B cell (primary cell): ENCODE data around the gene SLC35E2B. TPM values are rescaled to one million over a fixed set of nuclear protein-coding genes. Genes with fewer than 3 reads are reported as not detected.

Experiments
- ATAC-seq: fragments of 200-7000 bp; cut with Tn5 transposase; one replicate; pipeline ENCODE4 v1.10.0; 2021; ENCODE audit warnings: low read depth, mild to moderate bottlenecking, moderate number of reproducible peaks, moderate library complexity
- CTCF ChIA-PET: fragments of 350-600 bp; sonication (Branson Sonifier 250); formaldehyde crosslinking; loops from one replicate; lab custom pipeline; 2021; ENCODE audit warnings: antibody characterized with exemption, inconsistent platforms; lab: Charles Lee
- POLR2A ChIA-PET: fragments of 350-600 bp; sonication (Branson Sonifier 250); formaldehyde crosslinking; loops from one replicate; lab custom pipeline; 2021; ENCODE audit warnings: antibody characterized with exemption; lab: Charles Lee
- DNase-seq: peaks from one replicate; pipeline ENCODE4 v3.0.0; 2013
- H2AFZ ChIP-seq: 2 replicates; pipeline ENCODE4 v1.6.1; 2012; ENCODE audit warnings: mild to moderate bottlenecking, low read depth, low read length; ENCODE audit not compliant: insufficient read depth, poor library complexity, severe bottlenecking
- H3K27ac ChIP-seq, 2 donors: 1 replicate in 1 of 2; 2 replicates in 1 of 2; pipeline ENCODE4 v1.5.1; 2012 to 2013; ENCODE audit warnings: low read length in 2 of 2, mild to moderate bottlenecking in 2 of 2, moderate library complexity in 1 of 2
- H3K27me3 ChIP-seq, 4 experiments: fragments of 200-600 bp in 1 of 4; sonication (generic) in 1 of 4; replicated peaks in 1 of 4; 1 replicate in 2 of 4; 2 replicates in 2 of 4; pipeline versions ENCODE4 v1.6.1 to v1.7.0; 2013 to 2016; ENCODE audit warnings: low read length in 3 of 4, mild to moderate bottlenecking in 2 of 4, mixed read lengths in 1 of 4, moderate library complexity in 1 of 4; ENCODE audit not compliant: insufficient read depth in 4 of 4, control insufficient read depth in 3 of 4; ENCODE audit errors: control extremely low read depth in 1 of 4
- H3K36me3 ChIP-seq, 2 experiments: replicated peaks in 1 of 2; 1 replicate in 1 of 2; 2 replicates in 1 of 2; pipeline versions ENCODE4 v1.6.1 to v1.7.1; 2013; ENCODE audit warnings: low read length in 1 of 2; ENCODE audit not compliant: insufficient read depth in 2 of 2, control insufficient read depth in 1 of 2; ENCODE audit errors: control extremely low read depth in 1 of 2, extremely low read depth in 1 of 2
- H3K4me1 ChIP-seq, 2 donors: fragments of 200-600 bp in 1 of 2; sonication (generic) in 1 of 2; 1 replicate in 1 of 2; 2 replicates in 1 of 2; pipeline versions ENCODE4 v1.5.1 to v1.6.1; 2013 to 2017; ENCODE audit warnings: low read length in 2 of 2; ENCODE audit not compliant: control insufficient read depth in 2 of 2, insufficient read depth in 2 of 2
- H3K4me2 ChIP-seq: replicated peaks from 2 replicates; pipeline ENCODE3; 2012; ENCODE audit warnings: mild to moderate bottlenecking, low read depth, low read length; ENCODE audit not compliant: poor library complexity, severe bottlenecking
- H3K4me3 ChIP-seq, 5 experiments: fragments of 200-600 bp in 1 of 5; sonication (generic) in 1 of 5; 1 replicate in 3 of 5; 2 replicates in 2 of 5; pipeline versions ENCODE4 v1.5.1 to v1.7.0; 2011 to 2016; ENCODE audit warnings: low read length in 4 of 5, mild to moderate bottlenecking in 4 of 5, low read depth in 2 of 5, control low read depth in 1 of 5, moderate library complexity in 1 of 5; ENCODE audit not compliant: insufficient read depth in 1 of 5; ENCODE audit errors: control extremely low read depth in 1 of 5, extremely low read depth in 1 of 5
- H3K79me2 ChIP-seq: fragments of 200-600 bp; sonication (generic); one replicate; pipeline ENCODE4 v1.6.0; 2016; ENCODE audit warnings: low read length; ENCODE audit not compliant: control insufficient read depth, insufficient read depth
- H3K9ac ChIP-seq: fragments of 200-600 bp; sonication (generic); 2 replicates; pipeline ENCODE4 v1.6.1; 2017; ENCODE audit warnings: mild to moderate bottlenecking, low read length, moderate library complexity
- H3K9me3 ChIP-seq, 3 donors: one replicate each; pipeline versions ENCODE4 v1.6.1 to v1.7.1; 2013; ENCODE audit warnings: low read length in 2 of 3; ENCODE audit not compliant: control insufficient read depth in 2 of 3, insufficient read depth in 1 of 3; ENCODE audit errors: control extremely low read depth in 1 of 3
- H4K20me1 ChIP-seq: 2 replicates; pipeline ENCODE4 v1.6.0; 2012; ENCODE audit warnings: mild to moderate bottlenecking, low read length; ENCODE audit not compliant: insufficient read depth, control insufficient read depth, poor library complexity, severe bottlenecking
- H3K27ac Mint-ChIP-seq: one replicate; pipeline ENCODE4 v1.8.0; 2021; ENCODE audit warnings: mixed read lengths
- H3K27me3 Mint-ChIP-seq: one replicate; pipeline ENCODE4 v1.8.0; 2021; ENCODE audit warnings: mixed read lengths
- H3K4me1 Mint-ChIP-seq: one replicate; pipeline ENCODE4 v1.8.0; 2021; ENCODE audit warnings: mixed read lengths
- H3K4me3 Mint-ChIP-seq: one replicate; pipeline ENCODE4 v1.8.0; 2021; ENCODE audit warnings: mixed read lengths
- H3K9me3 Mint-ChIP-seq: one replicate; pipeline ENCODE4 v1.8.0; 2022; ENCODE audit warnings: mixed read lengths; ENCODE audit not compliant: insufficient read depth
- EZH2 ChIP-seq: IDR thresholded peaks from 2 replicates; pipeline ENCODE4 v1.6.1; 2012; ENCODE audit warnings: borderline replicate concordance, low read depth, mild to moderate bottlenecking, moderate library complexity, low read length; ENCODE audit not compliant: insufficient read depth, poor library complexity, severe bottlenecking
- WGBS: methylation state at CpG from one replicate; pipeline ENCODE4 v1.1.5; 2013; ENCODE audit warnings: missing lambda C conversion rate; ENCODE audit not compliant: insufficient coverage; 5-methylcytosine and 5-hydroxymethylcytosine counted together
- intact Hi-C: fragments of 100-400 bp; cut with micrococcal nuclease; formaldehyde crosslinking; loops from one replicate; pipeline ENCODE4 v1.10.0; 2022
- polyA plus RNA-seq: library from polyadenylated mRNA; depleted of rRNA; stranded (reverse); fragments of >200 nt; gene quantifications from 2 replicates; pipeline ENCODE4 v1.2.3, GENCODE V29; 2012
- total RNA-seq, 2 donors: library from RNA; stranded (reverse); fragments of 120-200 nt in 1 of 2; gene quantifications; 1 replicate in 1 of 2; 2 replicates in 1 of 2; pipeline versions ENCODE4 v1.2.3 to v1.2.4, GENCODE V29; 2013 to 2022
- TF ChIP-seq, protein P1 (sequence below): fragments of 200-600 bp; IDR thresholded peaks from one replicate; pipeline ENCODE4 v1.8.0; 2022; ENCODE audit warnings: antibody characterized with exemption, mild to moderate bottlenecking

SLC35E2B gene
- total and polyA plus RNA-seq, 2 donors (not counting 1 experiment from before 2014, with no cell fraction given), result 64.4 to 107 TPM

DNA sequence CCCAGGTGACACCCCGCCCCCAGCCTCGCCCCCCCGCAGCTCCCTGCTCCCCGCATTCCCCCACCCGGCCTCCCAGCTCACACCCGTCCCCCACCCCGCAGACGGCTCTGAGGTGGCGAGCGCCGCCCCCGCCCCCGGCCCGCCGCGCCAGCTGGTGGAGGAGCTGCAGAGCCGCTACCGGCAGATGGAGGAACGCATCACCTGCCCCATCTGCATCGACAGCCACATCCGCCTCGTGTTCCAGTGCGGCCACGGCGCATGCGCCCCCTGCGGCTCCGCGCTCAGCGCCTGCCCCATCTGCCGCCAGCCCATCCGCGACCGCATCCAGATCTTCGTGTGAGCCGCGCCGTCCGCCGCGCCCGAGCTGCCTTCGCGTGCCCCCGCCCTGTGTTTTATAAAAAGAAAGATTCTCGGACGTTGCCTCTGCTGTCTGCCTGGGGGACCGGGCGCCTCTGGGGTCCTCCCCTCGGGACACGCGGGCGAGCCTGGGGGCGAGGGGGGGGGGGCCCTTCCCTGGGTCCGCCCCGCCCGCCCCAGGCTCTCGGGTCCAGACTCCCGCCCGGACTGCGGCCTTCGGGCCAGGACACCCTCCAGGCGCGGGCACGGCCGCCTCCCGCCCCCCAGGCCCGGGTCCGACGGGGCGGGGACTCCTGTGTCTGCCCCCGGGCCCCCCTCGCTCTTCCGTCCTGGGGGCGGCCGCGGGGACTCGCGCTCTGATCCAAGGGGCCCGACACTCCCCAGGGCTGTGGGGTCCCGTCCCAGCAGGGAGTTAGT, 62.2 kb downstream of the SLC35E2B start:
- no peaks in the 10 kb centered on the region for H3K36me3 ChIP-seq
- WGBS, result 4% methylated on average over 63 of the region's 81 CpGs
- H3K4me1 Mint-ChIP-seq, result peaks cover 4% of the 10 kb centered on the region
- peaks cover 3% of the 10 kb centered on the region for H3K27me3 Mint-ChIP-seq
- POLR2A ChIA-PET, result interaction anchor here (0.6 to 2.5 kb wide), 8 partner anchors 13 to 876 kb away, joined by 3 to 19 read pairs (median 5); partner anchors contain the start of gene MIB2
- H3K4me3 Mint-ChIP-seq, result peak overlapping the region; percentile 98
- H3K4me1 ChIP-seq, result peaks cover 15 to 21% of the 10 kb centered on the region in 2 donors
- no peaks in the 10 kb centered on the region for H3K9me3 Mint-ChIP-seq
- DNase-seq (peak; percentile 97), ATAC-seq (peak; percentile 74)
- peaks cover 0 to 13% (median 4%) of the 10 kb centered on the region in 4 experiments for H3K27me3 ChIP-seq
- TF ChIP-seq EZH2, result peak; percentile 39
- TF ChIP-seq, protein P1, sequence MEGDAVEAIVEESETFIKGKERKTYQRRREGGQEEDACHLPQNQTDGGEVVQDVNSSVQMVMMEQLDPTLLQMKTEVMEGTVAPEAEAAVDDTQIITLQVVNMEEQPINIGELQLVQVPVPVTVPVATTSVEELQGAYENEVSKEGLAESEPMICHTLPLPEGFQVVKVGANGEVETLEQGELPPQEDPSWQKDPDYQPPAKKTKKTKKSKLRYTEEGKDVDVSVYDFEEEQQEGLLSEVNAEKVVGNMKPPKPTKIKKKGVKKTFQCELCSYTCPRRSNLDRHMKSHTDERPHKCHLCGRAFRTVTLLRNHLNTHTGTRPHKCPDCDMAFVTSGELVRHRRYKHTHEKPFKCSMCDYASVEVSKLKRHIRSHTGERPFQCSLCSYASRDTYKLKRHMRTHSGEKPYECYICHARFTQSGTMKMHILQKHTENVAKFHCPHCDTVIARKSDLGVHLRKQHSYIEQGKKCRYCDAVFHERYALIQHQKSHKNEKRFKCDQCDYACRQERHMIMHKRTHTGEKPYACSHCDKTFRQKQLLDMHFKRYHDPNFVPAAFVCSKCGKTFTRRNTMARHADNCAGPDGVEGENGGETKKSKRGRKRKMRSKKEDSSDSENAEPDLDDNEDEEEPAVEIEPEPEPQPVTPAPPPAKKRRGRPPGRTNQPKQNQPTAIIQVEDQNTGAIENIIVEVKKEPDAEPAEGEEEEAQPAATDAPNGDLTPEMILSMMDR, result no peak
- H3K4me3 ChIP-seq, result peak overlapping the region in 4 of 5 experiments; percentile 17 to 55 (median 48)
- peak overlapping the region; percentile 69 for H2AFZ ChIP-seq
- peaks cover 0 to 8% (median 0%) of the 10 kb centered on the region in 3 donors for H3K9me3 ChIP-seq
- CTCF ChIA-PET, result interaction anchor here (0.6 to 2.2 kb wide), 2 partner anchors 15 to 51 kb away, joined by 3 to 13 read pairs; partner anchors contain the start of gene MIB2
- H3K27ac ChIP-seq, result peak overlapping the region; percentile 41 to 66
- H3K9ac ChIP-seq, result peak overlapping the region; percentile 51
- intact Hi-C loops, result loop anchor here (2.0 kb wide), 1 partner anchor 16 kb away; the partner anchor contains the start of gene MIB2
- no peaks in the 10 kb centered on the region for H4K20me1 ChIP-seq
- peak overlapping the region; percentile 99 for H3K27ac Mint-ChIP-seq
- H3K79me2 ChIP-seq, result no peaks in the 10 kb centered on the region
- H3K4me2 ChIP-seq, result peak overlapping the region; percentile 92
